Measurements from ENCODE around the gene CRTC2. TPM values are rescaled to one million over a fixed set of nuclear protein-coding genes. Genes with fewer than 3 reads are reported as not detected.

The CRTC2 gene
- total RNA-seq, 1 experiment from 2014 or later: 39.3 TPM

Small RNA genes lying within 50 kb of the gene (microRNA-seq; reads per million reads assigned to microRNA genes)
- 1.6 reads per million for gene MIR6737 (ENCODE audit: unreplicated experiment)

Other genes with a start within 250 kb of the CRTC2 start
- gene INTS3, start 230.6 kb downstream of the CRTC2 start, total RNA-seq (2021; ENCODE audit: unreplicated experiment): 77.3 TPM
- 8.0 TPM for gene SLC27A3, start 183.2 kb downstream of the CRTC2 start, total RNA-seq (2021; ENCODE audit: unreplicated experiment)
- gene GATAD2B, start 35.6 kb downstream of the CRTC2 start, total RNA-seq (2021; ENCODE audit: unreplicated experiment): 47.2 TPM
- gene DENND4B, start 11.9 kb downstream of the CRTC2 start, total RNA-seq (2021; ENCODE audit: unreplicated experiment): 56.2 TPM
- 158 TPM for gene SLC39A1, start 4.9 kb upstream of the CRTC2 start, total RNA-seq (2021; ENCODE audit: unreplicated experiment)
- 12.3 TPM for gene CREB3L4, start 9.3 kb upstream of the CRTC2 start, total RNA-seq (2021; ENCODE audit: unreplicated experiment)
- gene JTB, start 19.1 kb upstream of the CRTC2 start, total RNA-seq (2021; ENCODE audit: unreplicated experiment): 134 TPM
- 70.6 TPM for gene RAB13, start 27.7 kb upstream of the CRTC2 start, total RNA-seq (2021; ENCODE audit: unreplicated experiment)
- 1,095 TPM for gene RPS27, start 32.1 kb upstream of the CRTC2 start, total RNA-seq (2021; ENCODE audit: unreplicated experiment)
- 0.05 TPM for gene NUP210L, start 196.5 kb upstream of the CRTC2 start, total RNA-seq (2021; ENCODE audit: unreplicated experiment)
- gene TPM3, start 233.5 kb upstream of the CRTC2 start, total RNA-seq (2021; ENCODE audit: unreplicated experiment): 545 TPM
- not detected for gene CFAP141, start 247.7 kb upstream of the CRTC2 start, total RNA-seq (2021; ENCODE audit: unreplicated experiment)